OCI-LY3 (cell line): ENCODE measurements around the gene CAPN10.

Source experiments
- EZH2phosphoT487 ChIP-seq: fragments of 200-600 bp; shearing (Covaris generic); IDR thresholded peaks from 2 replicates; pipeline ENCODE4 v1.6.1; 2018; ENCODE audit warnings: antibody characterized with exemption, mixed run types, low read depth
- TF ChIP-seq, protein P1 (sequence below): fragments of 200-600, 300-600 bp; sonication (generic); IDR thresholded peaks from 2 replicates; pipeline ENCODE4 v1.5.1; 2014; ENCODE audit warnings: antibody characterized with exemption, low read length, low read depth

DNA sequence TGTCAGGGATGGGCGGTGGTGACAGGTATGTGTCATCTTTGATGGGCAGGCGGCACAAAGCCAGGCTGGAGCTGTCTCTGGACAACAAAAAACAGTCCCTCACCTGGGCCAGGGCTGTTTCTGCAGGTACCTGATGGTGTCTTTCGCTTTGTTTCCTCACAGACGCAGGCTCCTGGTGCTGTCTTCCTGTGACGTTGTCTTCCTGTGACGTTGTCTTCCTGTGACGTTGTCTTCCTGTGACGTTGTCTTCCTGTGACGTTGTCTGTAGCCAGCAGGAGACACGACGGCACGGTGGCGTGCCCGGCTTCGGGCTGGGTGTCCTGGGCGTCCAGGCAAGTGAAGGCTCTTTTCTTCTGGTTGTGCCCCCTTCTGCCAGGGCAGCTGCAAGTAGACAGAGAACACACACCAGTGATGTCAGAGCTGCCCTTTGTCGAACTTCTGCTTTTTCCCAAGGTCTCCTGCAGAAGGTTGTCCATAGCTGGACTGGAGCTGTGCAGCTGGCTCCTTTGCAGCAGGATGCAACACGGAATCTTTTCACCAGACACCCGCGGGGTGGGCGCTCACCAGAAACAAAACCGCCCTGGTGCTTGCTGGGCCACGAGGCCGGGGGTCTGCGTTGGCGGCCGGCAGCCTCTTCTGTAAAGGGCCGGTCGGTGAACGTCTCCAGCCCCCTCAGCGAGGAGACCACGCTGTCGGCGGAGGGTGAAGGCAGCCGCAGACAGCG, 59.8 kb downstream of the CAPN10 start:
- TF ChIP-seq, protein P1, sequence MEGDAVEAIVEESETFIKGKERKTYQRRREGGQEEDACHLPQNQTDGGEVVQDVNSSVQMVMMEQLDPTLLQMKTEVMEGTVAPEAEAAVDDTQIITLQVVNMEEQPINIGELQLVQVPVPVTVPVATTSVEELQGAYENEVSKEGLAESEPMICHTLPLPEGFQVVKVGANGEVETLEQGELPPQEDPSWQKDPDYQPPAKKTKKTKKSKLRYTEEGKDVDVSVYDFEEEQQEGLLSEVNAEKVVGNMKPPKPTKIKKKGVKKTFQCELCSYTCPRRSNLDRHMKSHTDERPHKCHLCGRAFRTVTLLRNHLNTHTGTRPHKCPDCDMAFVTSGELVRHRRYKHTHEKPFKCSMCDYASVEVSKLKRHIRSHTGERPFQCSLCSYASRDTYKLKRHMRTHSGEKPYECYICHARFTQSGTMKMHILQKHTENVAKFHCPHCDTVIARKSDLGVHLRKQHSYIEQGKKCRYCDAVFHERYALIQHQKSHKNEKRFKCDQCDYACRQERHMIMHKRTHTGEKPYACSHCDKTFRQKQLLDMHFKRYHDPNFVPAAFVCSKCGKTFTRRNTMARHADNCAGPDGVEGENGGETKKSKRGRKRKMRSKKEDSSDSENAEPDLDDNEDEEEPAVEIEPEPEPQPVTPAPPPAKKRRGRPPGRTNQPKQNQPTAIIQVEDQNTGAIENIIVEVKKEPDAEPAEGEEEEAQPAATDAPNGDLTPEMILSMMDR = no peak
- TF ChIP-seq EZH2phosphoT487 = no peak
